H1 (cell line): ENCODE measurements around the gene RBM4B. TPM values are rescaled to one million over a fixed set of nuclear protein-coding genes. Genes with fewer than 3 reads are reported as not detected.

Experiments used
- CTCF ChIA-PET: fragments of 300-600 bp; sonication (Branson Sonifier 250); formaldehyde crosslinking; loops from one replicate; lab custom pipeline; 2021; ENCODE audit not compliant: partially characterized antibody; lab: Charles Lee
- POLR2A ChIA-PET: fragments of 300-600 bp; sonication (Branson Sonifier 250); formaldehyde crosslinking; loops from one replicate; lab custom pipeline; 2021; ENCODE audit warnings: inconsistent platforms; ENCODE audit not compliant: partially characterized antibody; lab: Charles Lee
- DNase-seq, 2 experiments: peaks; one replicate each; pipeline versions ENCODE4 v3.0.0 to v3.0.0-alpha.2; 2010 to 2022; ENCODE audit warnings: low spot score in 2 of 2, low read depth in 1 of 2, mixed read lengths in 1 of 2
- FAIRE-seq: peaks from 2 replicates; lab custom pipeline; 2011; peaks lifted over from hg19 to GRCh38; lab: Jason Lieb, UNC
- H2AFZ ChIP-seq: 2 replicates; pipeline ENCODE4 v1.8.1; 2012; ENCODE audit warnings: low read length, inconsistent platforms
- H2AK5ac ChIP-seq: 2 replicates; pipeline ENCODE4 v1.6.1; 2013; ENCODE audit warnings: low read depth, low read length
- H2BK120ac ChIP-seq: replicated peaks from 2 replicates; pipeline ENCODE3; 2013; ENCODE audit warnings: low read depth, low read length, inconsistent platforms
- H2BK12ac ChIP-seq: 2 replicates; pipeline ENCODE4 v1.6.1; 2013; ENCODE audit warnings: low read depth, low read length
- H2BK15ac ChIP-seq: 2 replicates; pipeline ENCODE4 v1.6.1; 2013; ENCODE audit warnings: low read length
- H2BK20ac ChIP-seq: 2 replicates; pipeline ENCODE4 v1.6.1; 2013; ENCODE audit warnings: low read length
- H2BK5ac ChIP-seq: 2 replicates; pipeline ENCODE4 v1.6.1; 2013; ENCODE audit warnings: low read depth, low read length
- H3K14ac ChIP-seq: 2 replicates; pipeline ENCODE4 v1.6.1; 2013; ENCODE audit warnings: inconsistent platforms; ENCODE audit not compliant: insufficient read length
- H3K18ac ChIP-seq: 2 replicates; pipeline ENCODE4 v1.6.1; 2013; ENCODE audit warnings: low read length; ENCODE audit errors: extremely low read depth
- H3K23ac ChIP-seq: 2 replicates; pipeline ENCODE4 v1.6.1; 2013; ENCODE audit warnings: inconsistent platforms; ENCODE audit not compliant: insufficient read length
- H3K23me2 ChIP-seq: 2 replicates; pipeline ENCODE4 v1.6.1; 2013; ENCODE audit warnings: low read depth, low read length
- H3K27ac ChIP-seq: 2 replicates; pipeline ENCODE4 v1.6.1; 2011; ENCODE audit warnings: low read depth, low read length, inconsistent platforms
- H3K27me3 ChIP-seq, 4 experiments: replicated peaks in 1 of 4; 1 replicate in 1 of 4; 2 replicates in 3 of 4; pipeline versions ENCODE4 v1.6.1 to v1.8.1; 2011 to 2013; ENCODE audit warnings: low read length in 3 of 4, mild to moderate bottlenecking in 3 of 4, inconsistent platforms in 2 of 4, mixed read lengths in 2 of 4, moderate library complexity in 1 of 4; ENCODE audit not compliant: control insufficient read depth in 3 of 4, insufficient read depth in 3 of 4; ENCODE audit errors: extremely low read depth in 1 of 4
- H3K36me3 ChIP-seq, 4 experiments: 2 replicates each; pipeline versions ENCODE4 v1.6.1 to v1.8.1; 2011 to 2013; ENCODE audit warnings: mild to moderate bottlenecking in 4 of 4, low read length in 3 of 4, moderate library complexity in 2 of 4, control low read depth in 1 of 4, inconsistent platforms in 1 of 4; ENCODE audit not compliant: insufficient read depth in 4 of 4, control insufficient read depth in 2 of 4
- H3K4ac ChIP-seq: replicated peaks from 2 replicates; pipeline ENCODE3; 2013; ENCODE audit warnings: low read length, low read depth, mixed read lengths, inconsistent platforms; ENCODE audit not compliant: insufficient read length
- H3K4me1 ChIP-seq, 4 experiments: replicated peaks in 1 of 4; 1 replicate in 1 of 4; 2 replicates in 3 of 4; pipeline versions ENCODE4 v1.6.1 to v1.8.1; 2011 to 2013; ENCODE audit warnings: low read length in 3 of 4, inconsistent platforms in 2 of 4, mixed read lengths in 1 of 4; ENCODE audit not compliant: insufficient read depth in 4 of 4, control insufficient read depth in 3 of 4
- H3K4me2 ChIP-seq, 2 experiments: 2 replicates each; pipeline versions ENCODE4 v1.6.1 to v1.8.1; 2011 to 2013; ENCODE audit warnings: low read depth in 2 of 2, low read length in 2 of 2, control low read depth in 1 of 2, inconsistent platforms in 1 of 2, mild to moderate bottlenecking in 1 of 2; ENCODE audit not compliant: insufficient read depth in 1 of 2
- H3K4me3 ChIP-seq, 4 experiments: fragments of 200-600, 300-600 bp in 1 of 4; sonication (generic), shearing (Covaris generic), sonication (Bioruptor Twin) in 1 of 4; 2 replicates each; pipeline versions ENCODE4 v1.5.1 to v1.8.1; 2011 to 2016; ENCODE audit warnings: low read length in 4 of 4, low read depth in 3 of 4, control low read depth in 2 of 4, inconsistent platforms in 2 of 4, mild to moderate bottlenecking in 2 of 4, mixed read lengths in 1 of 4, moderate library complexity in 1 of 4; ENCODE audit not compliant: insufficient read depth in 2 of 4; ENCODE audit errors: extremely low read depth in 1 of 4
- H3K56ac ChIP-seq: replicated peaks from 2 replicates; pipeline ENCODE3; 2013; ENCODE audit warnings: low read depth, mild to moderate bottlenecking, mixed read lengths, low read length, inconsistent platforms; ENCODE audit not compliant: insufficient read length
- H3K79me1 ChIP-seq: 2 replicates; pipeline ENCODE4 v1.6.1; 2013; ENCODE audit warnings: low read depth, low read length, control low read depth
- H3K79me2 ChIP-seq, 2 experiments: 2 replicates each; pipeline versions ENCODE4 v1.6.1 to v1.8.1; 2012 to 2013; ENCODE audit warnings: low read length in 2 of 2, mild to moderate bottlenecking in 2 of 2, inconsistent platforms in 1 of 2; ENCODE audit not compliant: insufficient read depth in 2 of 2, control insufficient read depth in 1 of 2
- H3K9ac ChIP-seq, 4 experiments: replicated peaks in 1 of 4; 1 replicate in 1 of 4; 2 replicates in 3 of 4; pipeline versions ENCODE4 v1.6.1 to v1.8.1; 2011 to 2013; ENCODE audit warnings: low read depth in 3 of 4, low read length in 3 of 4, control low read depth in 2 of 4, mild to moderate bottlenecking in 2 of 4, moderate library complexity in 2 of 4, inconsistent platforms in 1 of 4; ENCODE audit errors: extremely low read depth in 1 of 4
- H3K9me3 ChIP-seq, 2 experiments: 2 replicates each; pipeline versions ENCODE4 v1.6.1 to v1.8.1; 2012 to 2013; ENCODE audit warnings: mild to moderate bottlenecking in 2 of 2, moderate library complexity in 2 of 2, control low read depth in 1 of 2, inconsistent platforms in 1 of 2, low read depth in 1 of 2, low read length in 1 of 2, mixed read lengths in 1 of 2; ENCODE audit not compliant: insufficient read depth in 2 of 2
- H4K20me1 ChIP-seq, 2 experiments: replicated peaks in 1 of 2; 2 replicates each; pipeline versions ENCODE3 to v1.8.1; 2011 to 2013; ENCODE audit warnings: inconsistent platforms in 2 of 2, low read length in 2 of 2, mild to moderate bottlenecking in 1 of 2; ENCODE audit not compliant: insufficient read depth in 2 of 2, control insufficient read depth in 1 of 2
- H4K5ac ChIP-seq: 2 replicates; pipeline ENCODE4 v1.6.1; 2013; ENCODE audit warnings: low read length, low read depth, mixed read lengths, inconsistent platforms; ENCODE audit not compliant: insufficient read length
- H4K8ac ChIP-seq: 2 replicates; pipeline ENCODE4 v1.8.0; 2013; ENCODE audit warnings: mild to moderate bottlenecking, moderate library complexity, low read length, inconsistent platforms; ENCODE audit not compliant: insufficient read depth; ENCODE audit errors: extremely low read depth
- H4K91ac ChIP-seq: replicated peaks from 2 replicates; pipeline ENCODE3; 2013; ENCODE audit warnings: low read length, mixed read lengths, inconsistent platforms; ENCODE audit not compliant: insufficient read length
- CREB1 ChIP-seq: IDR thresholded peaks from 2 replicates; pipeline ENCODE4 v1.6.1; 2012; ENCODE audit warnings: inconsistent platforms
- EGR1 ChIP-seq: IDR thresholded peaks from 2 replicates; pipeline ENCODE4 v1.6.1; 2011; ENCODE audit warnings: low read depth, low read length, borderline replicate concordance
- EP300 ChIP-seq, 2 experiments: IDR thresholded peaks; 1 replicate in 1 of 2; 2 replicates in 1 of 2; pipeline ENCODE4 v1.6.1; 2011 to 2012; ENCODE audit warnings: low read depth in 2 of 2, low read length in 2 of 2, mild to moderate bottlenecking in 2 of 2, borderline replicate concordance in 1 of 2, inconsistent platforms in 1 of 2, moderate library complexity in 1 of 2
- NRF1 ChIP-seq: IDR thresholded peaks from 2 replicates; pipeline ENCODE4 v1.6.1; 2011; ENCODE audit warnings: mild to moderate bottlenecking, low read depth, low read length, improper control_type of control experiment
- RBBP5 ChIP-seq: IDR thresholded peaks from 2 replicates; pipeline ENCODE4 v1.7.1; 2012; ENCODE audit warnings: low read depth, mild to moderate bottlenecking, inconsistent platforms, low read length, moderate library complexity, borderline replicate concordance
- WGBS, 2 experiments: shearing (Covaris generic) in 1 of 2; methylation state at CpG; one replicate each; pipeline versions ENCODE4 v1.1.6 to v1.1.7; 2013 to 2015; ENCODE audit warnings: low lambda C conversion rate in 2 of 2, mixed read lengths in 2 of 2, inconsistent platforms in 1 of 2, low coverage in 1 of 2, missing lambda C conversion rate in 1 of 2; ENCODE audit not compliant: insufficient replicate concordance in 2 of 2, insufficient coverage in 1 of 2, insufficient read length in 1 of 2; ENCODE audit errors: extremely low coverage in 1 of 2, missing lambda C conversion rate in 1 of 2; 5-methylcytosine and 5-hydroxymethylcytosine counted together
- polyA plus RNA-seq, 7 experiments: library from polyadenylated mRNA; depleted of rRNA in 3 of 7; stranded (reverse) in 5 of 7; unstranded in 2 of 7; fragments of >200 nt in 5 of 7; fragments of 200-250 nt in 2 of 7; gene quantifications; 1 replicate in 5 of 7; 2 replicates in 1 of 7; 4 replicates in 1 of 7; pipeline versions ENCODE4 v1.2.1 to v1.2.3, GENCODE V29; 2011 to 2013; ENCODE audit warnings: missing spikeins in 2 of 7, mixed read lengths in 2 of 7
- total RNA-seq: library from RNA; stranded (reverse); fragmentation: NEBNext Ultra II Directional; extraction: Animal tissue kit (Norgen Biotek cat#: 25700); gene quantifications from 2 replicates; pipeline ENCODE4 v1.2.1, GENCODE V29; 2021
- TF ChIP-seq, protein P1 (sequence below): IDR thresholded peaks from 2 replicates; pipeline ENCODE4 v1.6.1; 2011; ENCODE audit warnings: low read length, improper control_type of control experiment
- TF ChIP-seq, protein P2 (sequence below): IDR thresholded peaks from 2 replicates; pipeline ENCODE4 v1.6.1; 2012; ENCODE audit warnings: inconsistent platforms

Gene RBM4B
- total and polyA plus RNA-seq, 2 of the 8 experiments (the other 6 are each of a cell fraction or from before 2014, with no cell fraction given): 27.5 to 30.5 TPM

DNA sequence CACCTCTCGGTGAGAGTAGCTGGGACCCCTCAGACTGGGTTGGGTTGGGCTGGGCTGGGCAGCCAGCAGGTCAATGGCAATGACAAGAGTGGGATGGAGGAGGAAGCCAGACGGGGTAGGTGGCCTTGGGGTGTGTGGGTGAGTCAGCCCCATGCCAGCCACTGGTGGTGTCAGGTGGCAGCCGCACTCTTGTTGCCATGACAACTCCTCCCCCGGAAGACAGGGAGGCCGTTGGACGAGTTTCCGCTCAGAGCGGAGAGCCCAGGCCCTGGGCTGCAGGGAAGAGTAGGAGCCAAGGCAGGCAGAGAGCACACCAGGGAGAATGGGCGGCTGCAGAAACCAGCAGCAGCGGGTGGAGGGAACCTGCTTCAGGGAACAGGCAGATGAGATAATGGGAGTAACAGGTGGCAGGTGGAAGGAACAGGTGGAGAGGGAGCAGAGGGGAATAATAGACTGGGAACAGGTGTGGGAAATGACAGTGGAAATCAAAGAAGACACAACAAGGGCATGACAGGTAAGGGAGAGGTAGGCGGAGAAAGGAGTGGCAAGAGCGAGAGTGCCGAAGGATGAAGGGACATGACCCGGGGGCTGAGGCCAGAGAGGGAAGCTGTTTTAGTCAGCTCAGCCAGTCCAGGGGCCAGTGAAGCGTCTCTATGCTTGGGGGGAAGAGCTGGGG lies 42.7 kb upstream of the RBM4B start:
- Histone ChIP-seq H2BK20ac (no peak overlapping the region), H3K56ac (no peak overlapping the region), H3K4me3 (no peak overlapping the region), H3K14ac (no peak overlapping the region), H3K79me2 (peaks cover 0 to 26% of the 10 kb centered on the region in 2 experiments; a peak in 3 of 4 replicates), H3K79me1 (peaks cover 20% of the 10 kb centered on the region), H2AFZ (no peak overlapping the region), H3K18ac (peak overlapping the region; percentile 75), H2AK5ac (no peak overlapping the region), H2BK120ac (no peak overlapping the region), H3K9me3 (no peaks in the 10 kb centered on the region), H3K23ac (no peak overlapping the region), H2BK12ac (no peak overlapping the region), H3K9ac (no peak overlapping the region), H4K20me1 (no peaks in the 10 kb centered on the region), H3K23me2 (no peaks in the 10 kb centered on the region), H4K5ac (no peak overlapping the region), H2BK5ac (no peak overlapping the region; the same call in 1 of the 2 replicates), H4K91ac (no peak overlapping the region), H3K4me1 (peaks cover 16 to 39% (median 30%) of the 10 kb centered on the region in 4 experiments), H4K8ac (no peak overlapping the region), H3K4ac (no peak overlapping the region), H3K4me2 (peak overlapping the region; percentile 20 to 52; a peak in 3 of 4 replicates), H3K27ac (0 out of 2 replicates have a peak overlapping the region, but pooled peaks have one; percentile 33), H2BK15ac (no peak overlapping the region), H3K27me3 (no peaks in the 10 kb centered on the region; a peak in 1 of 7 replicates), H3K36me3 (peaks cover 3 to 11% (median 6%) of the 10 kb centered on the region in 4 experiments; a peak in 6 of 8 replicates)
- POLR2A ChIA-PET: interaction anchor here (0.9 kb wide), 1 partner anchor 114 kb away, joined by 3 read pairs; no protein-coding TSS in a partner anchor
- CTCF ChIA-PET: interaction anchor here (0.7 to 1.5 kb wide), 4 partner anchors 16 to 114 kb away, joined by 3 to 4 read pairs (median 4); no protein-coding TSS in a partner anchor
- FAIRE-seq: no peak
- DNase-seq: peak; percentile 41 to 81
- WGBS, 2 experiments: 55% methylated on average over 14 of the region's 15 CpGs; no CpG with 5 or more reads in 1 of the 2 experiments
- TF ChIP-seq RBBP5 (0 out of 2 replicates have a peak, but pooled peaks have one; percentile 48), EGR1 (peak; percentile 85), NRF1 (no peak), EP300 (IDR thresholded peaks at IDR 0.05; ENCODE audit: borderline replicate concordance in 1 of 2, low read depth in 2 of 2, low read length in 2 of 2) (no peak), CREB1 (no peak)
- TF ChIP-seq, protein P1, sequence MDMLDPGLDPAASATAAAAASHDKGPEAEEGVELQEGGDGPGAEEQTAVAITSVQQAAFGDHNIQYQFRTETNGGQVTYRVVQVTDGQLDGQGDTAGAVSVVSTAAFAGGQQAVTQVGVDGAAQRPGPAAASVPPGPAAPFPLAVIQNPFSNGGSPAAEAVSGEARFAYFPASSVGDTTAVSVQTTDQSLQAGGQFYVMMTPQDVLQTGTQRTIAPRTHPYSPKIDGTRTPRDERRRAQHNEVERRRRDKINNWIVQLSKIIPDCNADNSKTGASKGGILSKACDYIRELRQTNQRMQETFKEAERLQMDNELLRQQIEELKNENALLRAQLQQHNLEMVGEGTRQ: no peak
- TF ChIP-seq, protein P2, sequence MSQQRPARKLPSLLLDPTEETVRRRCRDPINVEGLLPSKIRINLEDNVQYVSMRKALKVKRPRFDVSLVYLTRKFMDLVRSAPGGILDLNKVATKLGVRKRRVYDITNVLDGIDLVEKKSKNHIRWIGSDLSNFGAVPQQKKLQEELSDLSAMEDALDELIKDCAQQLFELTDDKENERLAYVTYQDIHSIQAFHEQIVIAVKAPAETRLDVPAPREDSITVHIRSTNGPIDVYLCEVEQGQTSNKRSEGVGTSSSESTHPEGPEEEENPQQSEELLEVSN: no peak
